Measurements from ENCODE around the gene TSC22D1.

GRCh38 chr13:44425041-44425814 lies 150.9 kb downstream of the TSC22D1 start:
- TF ChIP-seq EZH2 (IDR thresholded peaks at IDR 0.05; ENCODE audit: borderline replicate concordance, low read length), result no peak
- TF ChIP-seq, protein P1, sequence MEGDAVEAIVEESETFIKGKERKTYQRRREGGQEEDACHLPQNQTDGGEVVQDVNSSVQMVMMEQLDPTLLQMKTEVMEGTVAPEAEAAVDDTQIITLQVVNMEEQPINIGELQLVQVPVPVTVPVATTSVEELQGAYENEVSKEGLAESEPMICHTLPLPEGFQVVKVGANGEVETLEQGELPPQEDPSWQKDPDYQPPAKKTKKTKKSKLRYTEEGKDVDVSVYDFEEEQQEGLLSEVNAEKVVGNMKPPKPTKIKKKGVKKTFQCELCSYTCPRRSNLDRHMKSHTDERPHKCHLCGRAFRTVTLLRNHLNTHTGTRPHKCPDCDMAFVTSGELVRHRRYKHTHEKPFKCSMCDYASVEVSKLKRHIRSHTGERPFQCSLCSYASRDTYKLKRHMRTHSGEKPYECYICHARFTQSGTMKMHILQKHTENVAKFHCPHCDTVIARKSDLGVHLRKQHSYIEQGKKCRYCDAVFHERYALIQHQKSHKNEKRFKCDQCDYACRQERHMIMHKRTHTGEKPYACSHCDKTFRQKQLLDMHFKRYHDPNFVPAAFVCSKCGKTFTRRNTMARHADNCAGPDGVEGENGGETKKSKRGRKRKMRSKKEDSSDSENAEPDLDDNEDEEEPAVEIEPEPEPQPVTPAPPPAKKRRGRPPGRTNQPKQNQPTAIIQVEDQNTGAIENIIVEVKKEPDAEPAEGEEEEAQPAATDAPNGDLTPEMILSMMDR (conservative IDR thresholded peaks at IDR 0.05 in 1 of 2, IDR thresholded peaks at IDR 0.05 in 1 of 2; ENCODE audit: extremely low read depth in 1 of 2, insufficient read depth in 1 of 2, low read depth in 1 of 2, low read length in 2 of 2), result no peak
